22Rv1 (cell line): ENCODE data around the gene TBC1D28.
"Not testable (repeated sequence)": the region's sequence is repeated elsewhere in the genome, so short reads cannot be mapped to it uniquely, and the experiment has no call there.

Experiments
- CTCF ChIP-seq: fragments of 450-650 bp; IDR thresholded peaks from 2 replicates; pipeline ENCODE4 v1.5.1; 2017; ENCODE audit warnings: mild to moderate bottlenecking
- ZFX ChIP-seq: fragments of 450-650 bp; IDR thresholded peaks from 2 replicates; pipeline ENCODE4 v1.6.1; 2017; ENCODE audit warnings: antibody characterized with exemption, borderline replicate concordance

GRCh38 chr17:18635773-18636172, 8.4 kb downstream of the TBC1D28 start:
- TF ChIP-seq CTCF, ZFX: not testable (repeated sequence)
